HK-2 (cell line): ENCODE data around the gene TMPRSS12.
"Not testable (repeated sequence)": the region's sequence is repeated elsewhere in the genome, so short reads cannot be mapped to it uniquely, and the experiment has no call there.

Experiments used
- DNase-seq: peaks from one replicate; pipeline ENCODE4 v3.0.0-alpha.2; 2018; ENCODE audit not compliant: unreplicated experiment

The TMPRSS12 gene, protein sequence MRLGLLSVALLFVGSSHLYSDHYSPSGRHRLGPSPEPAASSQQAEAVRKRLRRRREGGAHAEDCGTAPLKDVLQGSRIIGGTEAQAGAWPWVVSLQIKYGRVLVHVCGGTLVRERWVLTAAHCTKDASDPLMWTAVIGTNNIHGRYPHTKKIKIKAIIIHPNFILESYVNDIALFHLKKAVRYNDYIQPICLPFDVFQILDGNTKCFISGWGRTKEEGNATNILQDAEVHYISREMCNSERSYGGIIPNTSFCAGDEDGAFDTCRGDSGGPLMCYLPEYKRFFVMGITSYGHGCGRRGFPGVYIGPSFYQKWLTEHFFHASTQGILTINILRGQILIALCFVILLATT

GRCh38 chr12:50842637-50843493, at the start of gene TMPRSS12:
Gene TMPRSS12, plus strand, starts transcription at chr12:50842926. Its CDS starts 39 bp downstream, at chr12:50842965.
- no peak for DNase-seq

GRCh38 chr12:50799908-50800307, 42.8 kb upstream of the TMPRSS12 start:
- no peak for DNase-seq

DNA sequence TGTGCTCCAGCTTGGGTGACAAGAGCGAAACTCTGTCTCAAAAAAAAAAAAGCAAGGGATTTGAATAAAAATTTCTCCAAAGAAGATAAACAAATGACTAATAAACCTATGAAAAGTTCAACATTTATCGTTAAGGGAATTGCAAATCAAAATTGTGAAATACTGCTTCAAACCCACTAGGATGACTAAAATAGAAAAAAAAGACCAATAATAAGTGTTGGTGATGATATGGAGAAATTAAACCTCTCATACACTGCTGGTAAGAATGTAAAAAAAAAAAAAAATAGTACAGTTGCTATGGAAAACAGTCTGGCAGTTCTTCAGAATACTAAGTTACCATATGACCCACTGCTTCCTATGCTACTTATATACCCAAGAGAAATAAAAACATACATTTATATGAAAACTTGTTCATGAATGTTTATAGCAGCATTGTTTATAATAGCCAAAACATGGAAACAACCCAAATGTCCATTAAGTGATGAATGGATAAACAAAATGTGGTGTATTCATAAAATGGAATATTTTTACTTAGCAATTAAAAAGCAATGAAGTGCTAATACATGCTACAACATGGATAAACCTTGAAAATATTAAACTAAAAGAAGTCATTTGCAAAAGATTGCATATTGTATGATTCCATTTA, 39.4 kb upstream of the TMPRSS12 start:
- DNase-seq: no peak

DNA sequence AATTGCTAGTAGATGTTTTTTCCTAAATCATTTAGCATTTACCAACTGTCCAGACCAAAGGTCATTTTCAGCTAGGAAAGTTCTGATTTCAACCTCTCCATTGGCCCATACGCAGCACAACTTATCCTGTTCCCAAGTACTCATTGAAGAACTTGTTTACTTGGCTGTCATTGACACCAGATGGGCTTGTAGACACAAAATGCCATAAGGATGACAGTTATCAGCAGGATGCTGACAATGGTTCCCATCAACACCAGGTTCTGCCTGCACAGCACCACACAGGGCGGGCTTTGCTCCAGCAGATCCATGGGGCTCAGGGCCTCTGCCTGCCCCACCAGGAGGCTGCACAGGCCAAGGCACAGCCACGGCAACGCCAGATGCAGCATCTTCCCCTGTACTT, 36.5 kb upstream of the TMPRSS12 start:
- no peak for DNase-seq

DNA sequence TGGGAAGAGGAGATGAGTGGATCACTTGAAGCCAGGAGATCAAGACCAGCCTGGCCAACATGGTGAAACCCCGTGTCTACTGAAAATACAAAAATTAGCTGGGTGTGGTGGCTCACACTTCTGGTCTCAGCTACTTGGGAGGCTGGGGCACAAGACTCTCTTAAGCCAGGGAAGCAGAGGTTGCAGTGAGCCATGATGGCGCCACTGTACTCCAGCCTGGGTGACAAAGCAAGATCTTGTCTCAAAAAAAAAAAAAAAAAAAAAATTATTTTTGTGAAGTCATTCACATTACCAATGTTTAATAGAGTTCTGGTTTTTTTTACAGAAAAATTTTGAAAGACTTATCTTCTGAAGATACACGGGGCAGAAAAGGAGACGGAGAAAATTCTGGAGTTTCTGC, 33.6 kb upstream of the TMPRSS12 start:
- DNase-seq: not testable (repeated sequence)

- DNase-seq: not testable (repeated sequence)
Observed at GRCh38 chr12:50814921-50815320, 27.8 kb upstream of the TMPRSS12 start.

GRCh38 chr12:50820177-50820576, 22.5 kb upstream of the TMPRSS12 start:
- DNase-seq: no peak

DNA sequence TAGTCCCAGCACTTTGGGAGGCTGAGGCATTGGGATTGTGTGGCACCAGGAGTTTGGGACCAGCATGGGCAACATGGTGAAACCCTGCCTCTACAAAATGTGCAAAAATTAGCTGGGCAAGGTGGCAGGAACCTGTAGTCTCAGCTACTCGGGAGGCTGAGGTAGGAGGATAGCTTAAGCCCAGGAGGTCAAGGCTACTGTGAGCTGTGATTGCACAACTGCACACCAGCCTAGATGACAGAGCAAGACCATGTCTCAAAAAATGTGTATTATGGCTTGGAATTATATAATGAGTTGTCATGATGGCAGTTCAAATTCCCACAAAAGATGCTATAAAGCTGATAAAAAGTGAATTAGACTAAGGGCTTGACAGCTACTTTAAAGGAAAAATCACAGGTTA, 20.6 kb upstream of the TMPRSS12 start:
- DNase-seq: no peak

- not testable (repeated sequence) for DNase-seq
Observed at GRCh38 chr12:50823724-50824123, 19.0 kb upstream of the TMPRSS12 start.

- no peak for DNase-seq
Observed at GRCh38 chr12:50824914-50825313, 17.8 kb upstream of the TMPRSS12 start.

DNA sequence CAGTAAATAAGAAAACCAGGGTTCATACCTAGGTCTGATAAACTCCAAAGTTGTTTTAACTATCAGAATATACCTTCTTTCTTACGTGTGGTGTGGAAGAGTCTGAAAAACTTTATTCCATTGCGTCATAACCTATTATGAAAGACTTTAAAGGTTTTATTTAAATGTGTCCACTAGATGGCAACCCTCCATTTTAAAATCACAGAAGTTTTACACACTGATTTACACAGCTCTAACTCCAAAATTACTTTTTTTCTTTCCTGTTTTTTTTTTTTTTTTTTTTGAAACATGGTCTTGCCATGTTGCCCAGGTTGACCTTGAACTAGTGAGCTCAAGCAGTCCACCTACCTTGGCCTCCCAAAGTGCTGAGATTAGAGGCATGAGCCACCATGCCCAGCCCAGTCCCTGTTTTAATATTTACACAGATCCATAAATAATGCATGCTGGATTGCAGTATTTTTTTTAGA, 17.3 kb upstream of the TMPRSS12 start:
- no peak for DNase-seq

- no peak for DNase-seq
Observed at GRCh38 chr12:50828121-50828520, 14.6 kb upstream of the TMPRSS12 start.

DNA sequence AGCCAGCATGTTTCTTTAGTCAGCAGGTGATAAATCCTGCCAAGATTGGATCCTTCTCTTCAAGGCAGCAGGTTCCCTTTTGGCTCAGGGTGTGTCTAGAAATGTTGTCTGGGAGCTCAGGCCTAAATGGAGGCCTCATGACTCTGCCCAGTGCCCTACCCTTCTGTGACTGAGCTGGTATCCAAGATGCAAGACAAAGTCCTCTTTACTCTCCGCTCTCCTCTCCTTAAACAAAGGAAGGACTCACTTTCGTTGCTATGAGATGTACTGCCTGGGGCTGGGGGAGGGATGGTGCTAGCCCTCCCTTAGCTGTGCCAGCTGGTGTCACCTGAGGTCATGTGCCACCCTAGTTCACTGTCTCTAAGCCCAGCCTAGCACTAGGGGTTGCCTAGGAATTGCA, 13.8 kb upstream of the TMPRSS12 start:
- DNase-seq: no peak

GRCh38 chr12:50833801-50834200, 8.9 kb upstream of the TMPRSS12 start:
- DNase-seq: not testable (repeated sequence)

DNA sequence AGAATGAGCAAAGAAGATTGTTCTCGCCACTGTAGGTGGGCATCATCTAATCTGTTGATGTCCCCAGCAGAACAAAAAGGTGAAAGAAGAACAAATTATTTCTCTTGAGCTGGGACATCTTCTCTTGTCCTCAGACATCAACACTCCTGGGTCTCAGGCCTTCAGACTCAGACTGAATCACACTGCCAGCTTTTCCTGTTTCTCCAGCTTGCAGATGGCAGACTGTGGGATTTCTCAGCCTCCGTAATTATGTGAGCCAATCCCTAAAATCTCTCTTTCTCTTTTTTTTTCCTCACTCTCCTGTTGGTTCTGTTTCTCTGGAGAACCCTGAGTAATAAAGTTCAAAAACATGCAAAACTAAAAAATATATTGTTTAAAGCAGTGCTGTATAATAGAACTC, 3.7 kb upstream of the TMPRSS12 start:
- DNase-seq: no peak

DNA sequence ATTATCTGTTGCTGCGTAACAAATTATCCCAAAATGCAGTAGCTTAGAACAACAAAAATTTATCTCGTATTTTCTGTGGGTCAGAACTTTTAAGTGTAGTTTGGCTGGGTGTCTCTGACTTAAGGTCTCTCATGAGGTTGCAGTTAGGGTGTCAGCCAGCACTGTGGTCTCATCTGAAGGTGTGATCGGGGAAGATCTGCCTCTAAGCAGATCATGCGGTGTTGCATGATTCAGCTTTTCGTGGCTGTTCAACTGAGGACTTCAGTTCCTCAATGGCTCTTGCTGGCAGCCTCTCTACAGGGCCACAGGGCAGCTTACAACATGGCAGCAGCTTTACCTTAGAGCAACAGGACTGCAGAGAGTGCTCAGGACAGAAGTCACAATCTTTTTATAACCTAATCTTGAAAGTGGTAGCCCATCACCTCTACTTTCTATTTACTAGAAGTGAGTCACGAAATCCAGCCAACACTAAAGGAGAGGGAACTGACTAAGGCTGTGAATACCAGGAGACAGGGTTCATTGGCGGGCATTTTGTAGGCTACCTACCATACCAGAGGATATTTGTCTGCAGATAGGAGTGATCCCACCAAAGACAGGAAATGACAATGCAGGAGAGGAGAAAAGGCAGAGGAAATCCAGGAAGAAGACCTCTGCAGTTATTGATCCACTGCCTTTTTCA, 1.8 kb upstream of the TMPRSS12 start:
- DNase-seq: no peak

- DNase-seq: no peak
Observed at GRCh38 chr12:50841716-50842531, 802 bp upstream of the TMPRSS12 start.

DNA sequence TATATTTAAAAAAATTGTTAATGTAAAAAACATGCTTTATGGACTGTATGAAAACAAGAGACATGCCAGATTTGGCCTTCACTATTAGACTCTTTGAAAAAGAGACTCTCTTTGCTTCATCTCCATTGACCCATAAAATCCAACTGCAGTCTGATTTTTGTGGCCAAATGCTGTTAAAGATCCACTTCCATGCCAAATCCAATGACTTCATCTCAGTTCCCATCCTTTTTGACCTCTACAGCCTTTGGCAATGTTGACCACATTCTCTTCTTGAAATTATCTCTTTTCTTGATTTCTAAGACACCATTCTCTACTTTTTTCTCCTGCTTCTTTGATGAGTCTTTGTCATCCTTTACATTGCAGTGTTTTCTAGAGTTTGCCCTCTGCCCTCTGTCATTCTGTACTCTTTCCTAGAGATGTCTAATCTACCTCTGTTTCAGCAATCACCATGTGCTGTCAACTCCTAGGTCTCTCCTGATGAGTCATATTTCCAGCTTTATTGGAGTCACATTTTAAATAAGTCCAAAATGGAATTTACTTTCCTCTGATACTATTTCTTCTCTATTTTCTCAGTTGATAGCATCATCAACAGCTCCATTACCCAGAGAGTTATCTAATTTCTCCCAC, 2.4 kb downstream of the TMPRSS12 start:
- DNase-seq: no peak

DNA sequence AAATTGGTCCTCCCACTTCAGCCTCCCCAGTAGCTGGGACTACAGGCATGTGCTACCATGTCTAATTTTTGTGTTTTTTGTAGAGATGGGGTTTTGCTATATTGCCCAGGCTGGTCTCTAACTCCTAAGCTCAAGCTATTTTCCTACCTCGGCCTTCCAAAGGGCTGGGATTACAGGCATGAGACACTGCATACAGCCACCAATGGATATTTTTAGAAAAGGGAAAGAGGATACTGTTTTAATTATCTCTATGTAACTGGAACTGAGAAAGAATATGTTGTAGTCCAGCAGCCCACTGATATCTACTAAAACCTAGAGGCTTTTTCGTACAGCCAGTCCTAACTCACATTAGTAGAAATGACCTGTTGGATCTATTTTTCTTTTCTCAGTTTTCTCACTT, 6.2 kb downstream of the TMPRSS12 start:
- no peak for DNase-seq

- not testable (repeated sequence) for DNase-seq
Observed at GRCh38 chr12:50855218-50855617, 12.5 kb downstream of the TMPRSS12 start.
